HepG2 (cell line): ENCODE data around the gene NAA38.

ENCODE experiments used
- KAT7 ChIP-seq: IDR thresholded peaks from 2 replicates; pipeline ENCODE4 v1.6.1; 2018; ENCODE audit warnings: borderline replicate concordance, missing compliant biosample characterization
- MTA3 ChIP-seq: sonication (generic); formaldehyde crosslinking; IDR thresholded peaks from 2 replicates; pipeline ENCODE4 v1.4.0; 2020; ENCODE audit warnings: missing genetic modification reagents
- POLR2AphosphoS5 ChIP-seq: IDR thresholded peaks from 2 replicates; pipeline ENCODE4 v1.6.1; 2012; ENCODE audit warnings: low read depth, low read length

DNA sequence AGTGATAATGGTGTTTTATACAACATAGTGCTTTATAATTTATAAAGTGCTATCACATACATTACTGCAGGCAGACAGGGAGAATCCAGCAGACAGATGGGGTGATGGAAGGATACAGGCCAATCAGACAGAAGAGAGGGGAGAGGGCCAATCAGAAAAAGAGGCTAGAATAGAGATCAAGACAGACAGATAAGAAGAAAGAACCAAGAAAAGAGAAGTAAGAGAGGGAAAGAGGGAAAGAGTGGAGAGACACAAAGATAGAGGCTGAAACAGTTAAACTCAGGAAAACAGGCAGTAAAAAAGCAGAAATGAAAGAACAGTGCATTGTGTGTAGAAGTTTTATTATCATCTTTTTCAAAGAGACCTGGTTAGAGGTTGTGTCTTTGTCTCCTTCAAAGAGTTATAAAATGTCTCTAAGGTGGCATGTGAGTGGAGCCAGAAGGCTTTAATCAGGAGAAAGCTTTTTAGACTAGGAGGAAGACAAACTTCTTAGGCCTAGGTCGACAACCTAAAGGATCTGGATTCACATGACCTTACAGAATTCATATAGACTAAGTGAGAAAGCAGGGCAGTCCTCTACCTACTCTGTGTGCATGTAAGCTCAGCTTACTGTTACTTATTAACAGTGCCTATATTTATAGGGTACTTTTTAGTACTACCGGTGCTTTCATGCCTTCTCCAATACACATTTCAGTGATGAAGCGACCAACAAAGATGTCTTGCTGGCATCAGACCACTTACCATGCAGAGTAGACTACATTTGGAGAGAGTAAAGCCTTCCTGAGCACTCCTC, 22.9 kb upstream of the NAA38 start:
- TF ChIP-seq MTA3 (CRISPR knock-in tag) (no peak), KAT7 (CRISPR knock-in tag) (no peak), POLR2AphosphoS5 (no peak)
